ENCODE results near the gene NEK7.

- TF ChIP-seq CTCF (IDR thresholded peaks at IDR 0.05) (no peak), POLR2AphosphoS5 (IDR thresholded peaks at IDR 0.05) (no peak), EP300 (IDR thresholded peaks at IDR 0.05) (no peak)
Observed at GRCh38 chr1:198155253-198155652, 1.5 kb upstream of the NEK7 start.

Measured in sigmoid colon (tissue), 4 donors.